ENCODE data around the gene GALNT18.

GALNT18 gene

DNA sequence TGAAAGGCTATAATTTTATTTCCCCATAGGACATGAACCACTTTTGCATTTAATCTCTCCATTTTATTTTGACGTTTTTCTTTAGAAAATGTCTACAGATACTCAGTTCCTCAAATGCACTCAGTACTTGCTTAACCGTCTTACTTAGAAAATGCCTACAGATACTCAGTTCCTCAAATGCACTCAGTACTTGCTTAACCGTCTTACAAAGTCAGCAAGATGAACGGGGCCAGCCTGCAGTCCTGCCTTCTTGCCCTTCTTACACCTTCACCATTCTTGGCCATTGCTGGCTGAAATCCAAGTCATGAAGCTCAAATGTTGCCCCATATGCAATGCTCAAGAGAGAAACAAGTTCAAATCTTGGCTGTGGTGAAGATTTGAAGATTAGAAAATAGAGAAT lies 302.8 kb downstream of the GALNT18 start:
- TF ChIP-seq, protein P1, sequence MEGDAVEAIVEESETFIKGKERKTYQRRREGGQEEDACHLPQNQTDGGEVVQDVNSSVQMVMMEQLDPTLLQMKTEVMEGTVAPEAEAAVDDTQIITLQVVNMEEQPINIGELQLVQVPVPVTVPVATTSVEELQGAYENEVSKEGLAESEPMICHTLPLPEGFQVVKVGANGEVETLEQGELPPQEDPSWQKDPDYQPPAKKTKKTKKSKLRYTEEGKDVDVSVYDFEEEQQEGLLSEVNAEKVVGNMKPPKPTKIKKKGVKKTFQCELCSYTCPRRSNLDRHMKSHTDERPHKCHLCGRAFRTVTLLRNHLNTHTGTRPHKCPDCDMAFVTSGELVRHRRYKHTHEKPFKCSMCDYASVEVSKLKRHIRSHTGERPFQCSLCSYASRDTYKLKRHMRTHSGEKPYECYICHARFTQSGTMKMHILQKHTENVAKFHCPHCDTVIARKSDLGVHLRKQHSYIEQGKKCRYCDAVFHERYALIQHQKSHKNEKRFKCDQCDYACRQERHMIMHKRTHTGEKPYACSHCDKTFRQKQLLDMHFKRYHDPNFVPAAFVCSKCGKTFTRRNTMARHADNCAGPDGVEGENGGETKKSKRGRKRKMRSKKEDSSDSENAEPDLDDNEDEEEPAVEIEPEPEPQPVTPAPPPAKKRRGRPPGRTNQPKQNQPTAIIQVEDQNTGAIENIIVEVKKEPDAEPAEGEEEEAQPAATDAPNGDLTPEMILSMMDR (IDR thresholded peaks at IDR 0.05; ENCODE audit: low read depth, low read length, missing control alignments), result no peak
- no peak overlapping the region for H3K4me3 ChIP-seq (ENCODE audit: low read depth, low read length)
- no peak for DNase-seq (ENCODE audit: low read depth)
- in situ Hi-C loops (cut with HindIII; ENCODE audit: low sequenced_read_pairs), result no loop called here

DNA sequence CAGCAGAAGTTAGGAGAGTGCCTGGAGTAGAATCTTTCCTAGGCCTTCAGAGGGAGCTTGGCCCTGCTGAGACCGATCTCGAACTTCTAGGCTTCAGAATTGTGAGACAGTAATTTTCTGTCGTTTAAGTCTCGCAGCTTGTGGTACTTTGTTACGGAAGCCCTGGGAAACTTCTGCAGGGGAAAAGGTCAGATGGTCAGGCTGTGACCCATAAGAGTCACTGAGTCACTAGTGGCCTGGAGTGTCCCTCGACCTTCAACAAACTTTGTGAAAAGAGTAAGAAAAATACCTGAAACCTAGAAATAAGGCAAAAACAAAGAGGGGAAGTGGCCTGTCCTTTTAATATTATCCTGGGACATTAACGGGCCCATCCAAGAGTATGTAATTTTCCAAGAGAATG lies 303.3 kb downstream of the GALNT18 start:
- no peak overlapping the region for H3K4me3 ChIP-seq (ENCODE audit: low read depth, low read length)
- TF ChIP-seq, protein P1 (IDR thresholded peaks at IDR 0.05; ENCODE audit: low read depth, low read length, missing control alignments), result no peak
- DNase-seq (ENCODE audit: low read depth), result no peak
- in situ Hi-C loops (cut with HindIII; ENCODE audit: low sequenced_read_pairs), result no loop called here

DNA sequence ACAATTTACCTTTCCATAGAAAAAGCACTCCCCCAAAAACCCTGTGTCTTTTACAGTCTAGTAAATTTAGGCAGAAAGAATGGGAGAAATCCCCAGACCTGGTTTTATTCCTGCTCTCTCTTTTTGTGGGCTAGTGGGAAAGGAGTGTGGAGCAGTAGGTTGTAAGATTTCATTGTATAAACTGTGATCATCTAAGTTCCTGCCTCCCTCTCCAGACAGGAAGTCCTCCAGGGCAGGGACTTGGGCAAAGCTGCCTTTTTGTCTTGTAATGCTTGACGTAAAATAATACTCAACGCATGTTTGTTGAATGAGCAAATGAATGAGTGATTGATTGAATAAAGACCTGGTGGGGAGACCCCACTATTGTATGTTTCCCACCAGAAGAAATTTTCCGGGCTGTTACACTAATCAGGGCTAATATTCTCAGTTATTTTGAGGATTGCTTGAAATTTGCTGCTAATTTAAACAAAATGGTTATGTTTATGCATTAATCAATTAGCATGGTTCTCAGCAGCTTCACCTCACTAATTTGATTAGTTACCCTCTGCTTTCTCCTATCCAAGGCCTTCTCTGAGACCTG lies 305.1 kb downstream of the GALNT18 start:
- TF ChIP-seq, protein P1 (IDR thresholded peaks at IDR 0.05; ENCODE audit: low read depth, low read length, missing control alignments), result no peak
- DNase-seq (ENCODE audit: low read depth), result no peak
- in situ Hi-C loops (cut with HindIII; ENCODE audit: low sequenced_read_pairs), result no loop called here
- H3K4me3 ChIP-seq (ENCODE audit: low read depth, low read length), result no peak overlapping the region

DNA sequence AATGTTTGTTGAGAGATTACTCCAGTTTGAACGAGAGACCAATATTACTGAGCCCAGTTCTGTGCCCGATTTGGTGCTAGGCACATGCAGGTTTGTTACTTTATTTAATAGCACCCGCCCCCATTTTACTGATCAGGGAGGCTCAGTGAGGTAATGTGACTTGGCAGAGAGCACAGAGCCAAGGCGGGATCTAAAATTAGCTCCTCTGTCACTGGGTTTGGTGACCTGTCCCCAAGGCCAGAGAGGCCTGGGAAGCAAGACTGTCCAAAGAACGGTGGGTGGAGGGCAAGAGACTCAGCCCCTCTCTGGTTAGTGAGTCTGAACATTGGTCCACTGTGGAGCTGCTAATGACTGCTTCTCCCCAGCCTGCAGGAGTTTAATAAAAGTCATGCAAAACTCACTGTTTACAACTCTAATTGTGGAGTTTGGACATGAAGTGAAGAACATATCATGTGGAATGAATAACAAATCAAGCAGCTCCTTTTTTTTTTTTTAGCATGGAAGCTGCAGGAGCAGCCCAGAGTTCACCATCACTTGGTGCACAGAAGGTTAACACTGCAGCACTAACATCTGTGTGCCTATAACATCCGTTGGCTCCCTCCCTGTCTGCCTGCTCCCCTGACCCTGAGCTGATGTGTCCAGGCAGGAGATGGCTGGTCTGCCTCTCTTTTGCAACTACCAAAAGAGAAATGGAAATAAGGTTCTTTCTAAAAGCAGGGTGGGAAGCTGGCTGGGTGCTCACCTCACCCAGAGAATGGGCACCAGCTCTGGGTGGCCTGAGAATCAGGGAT lies 307.7 kb downstream of the GALNT18 start:
- no peak overlapping the region for H3K4me3 ChIP-seq (ENCODE audit: low read depth, low read length)
- in situ Hi-C loops (cut with HindIII; ENCODE audit: low sequenced_read_pairs), result no loop called here
- DNase-seq (ENCODE audit: low read depth), result no peak
- TF ChIP-seq, protein P1 (IDR thresholded peaks at IDR 0.05; ENCODE audit: low read depth, low read length, missing control alignments), result no peak

DNA sequence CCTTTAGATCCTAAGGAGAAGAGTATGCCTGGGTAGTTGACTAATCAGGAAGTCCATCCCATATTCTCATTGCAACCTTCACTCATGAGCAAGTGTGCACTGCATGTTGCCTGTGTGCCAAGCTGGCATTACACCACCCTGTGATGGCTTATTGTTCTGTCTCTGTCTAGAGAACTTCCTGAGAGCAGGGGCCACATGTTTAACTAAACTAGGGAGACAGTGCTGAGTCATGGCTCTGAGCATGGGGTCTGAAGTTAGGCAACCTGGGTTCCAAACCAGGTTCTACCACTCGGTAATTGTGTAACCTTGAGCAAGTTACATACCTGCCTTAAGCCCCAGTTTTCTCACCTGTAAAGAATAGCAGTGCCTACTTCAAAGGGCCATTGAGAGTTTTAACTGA lies 308.4 kb downstream of the GALNT18 start:
- TF ChIP-seq, protein P1 (IDR thresholded peaks at IDR 0.05; ENCODE audit: low read depth, low read length, missing control alignments), result no peak
- DNase-seq (ENCODE audit: low read depth), result no peak
- H3K4me3 ChIP-seq (ENCODE audit: low read depth, low read length), result no peak overlapping the region
- in situ Hi-C loops (cut with HindIII; ENCODE audit: low sequenced_read_pairs), result no loop called here

DNA sequence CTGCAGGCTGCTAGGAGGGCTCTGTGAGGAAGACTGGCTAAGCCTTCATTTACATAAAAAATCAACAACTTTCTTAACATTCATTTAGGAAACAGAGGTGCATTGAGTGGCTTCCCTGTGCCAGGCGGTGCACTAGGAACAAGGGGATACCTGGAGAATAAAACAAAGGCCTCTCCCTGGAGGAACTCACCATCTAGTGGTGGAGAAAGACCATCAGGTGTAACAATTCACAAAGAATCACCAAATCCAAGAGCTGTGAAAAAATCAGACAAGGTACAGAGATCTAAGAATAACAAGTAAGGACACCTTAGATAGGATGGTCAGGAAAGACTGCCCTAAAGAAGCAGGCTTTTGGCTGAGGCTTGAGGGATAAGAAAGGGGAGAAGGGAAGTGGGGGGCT lies 309.1 kb downstream of the GALNT18 start:
- in situ Hi-C loops (cut with HindIII; ENCODE audit: low sequenced_read_pairs), result no loop called here
- TF ChIP-seq, protein P1 (IDR thresholded peaks at IDR 0.05; ENCODE audit: low read depth, low read length, missing control alignments), result no peak
- no peak overlapping the region for H3K4me3 ChIP-seq (ENCODE audit: low read depth, low read length)
- no peak for DNase-seq (ENCODE audit: low read depth)

Data from astrocyte of the cerebellum (primary cell).